Stimulated activated naive CD8-positive, alpha-beta T cell treated with anti-CD3 and anti-CD28 coated beads, Interleukin-15, Interleukin-2, amounts not matched to agents 100 U/mL and 50 U/mL, for 24 hours (primary cell): ENCODE results near the gene ZNF675.
"Not testable (repeated sequence)": the region's sequence is repeated elsewhere in the genome, so short reads cannot be mapped to it uniquely, and the experiment has no call there.

Experiments used
- ATAC-seq: fragments of 150-1000 bp; cut with Tn5 transposase; one replicate; pipeline ENCODE4 v1.10.0; 2021
- DNase-seq: peaks from one replicate; pipeline ENCODE4 v3.0.0; 2021

ZNF675 gene

DNA sequence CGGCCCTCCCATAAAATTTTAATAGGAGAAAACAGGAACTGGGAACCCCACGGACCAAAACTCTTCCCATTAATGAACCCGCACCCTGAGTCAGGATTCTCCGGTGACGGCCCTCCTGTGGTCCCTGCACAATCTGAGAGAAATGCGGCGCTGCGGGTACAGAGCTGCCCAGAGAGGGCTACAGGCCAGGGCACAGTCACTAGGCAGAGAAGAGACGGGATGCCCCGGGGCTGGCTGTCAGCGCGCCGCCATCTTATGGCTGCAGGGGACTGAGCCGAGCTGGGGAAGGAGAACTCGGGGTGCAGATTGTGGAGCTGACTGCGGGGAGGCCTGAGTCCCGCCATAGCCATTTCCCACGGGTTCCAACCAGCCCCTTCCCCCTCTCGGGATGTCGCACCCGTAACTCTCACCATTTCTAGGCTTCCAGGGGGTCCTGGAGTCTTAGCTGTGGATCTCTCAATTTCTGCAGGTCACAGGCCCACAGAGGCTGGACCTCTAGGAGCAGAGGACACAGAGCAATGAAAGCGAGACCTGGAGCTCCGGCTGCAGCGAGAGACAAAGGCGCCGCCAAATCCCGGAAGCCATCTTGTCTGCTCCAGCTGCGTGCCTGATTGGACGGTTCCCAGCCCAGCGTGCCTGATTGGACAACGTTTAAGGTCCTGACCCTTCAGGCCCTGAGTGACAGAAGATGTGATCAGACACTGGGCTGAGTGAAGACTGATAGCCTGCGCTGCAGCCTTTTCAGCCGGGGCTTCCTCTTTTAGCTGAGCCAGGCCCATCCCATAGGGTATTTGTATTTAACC is at the start of gene ZNF675:
TSS of gene ZNF675 (minus strand) at position 592 of the 803 bp plus-strand sequence. CDS start at position 413, 179 bp downstream.
- peak; percentile 97 for ATAC-seq
- DNase-seq: peak; percentile 86

DNA sequence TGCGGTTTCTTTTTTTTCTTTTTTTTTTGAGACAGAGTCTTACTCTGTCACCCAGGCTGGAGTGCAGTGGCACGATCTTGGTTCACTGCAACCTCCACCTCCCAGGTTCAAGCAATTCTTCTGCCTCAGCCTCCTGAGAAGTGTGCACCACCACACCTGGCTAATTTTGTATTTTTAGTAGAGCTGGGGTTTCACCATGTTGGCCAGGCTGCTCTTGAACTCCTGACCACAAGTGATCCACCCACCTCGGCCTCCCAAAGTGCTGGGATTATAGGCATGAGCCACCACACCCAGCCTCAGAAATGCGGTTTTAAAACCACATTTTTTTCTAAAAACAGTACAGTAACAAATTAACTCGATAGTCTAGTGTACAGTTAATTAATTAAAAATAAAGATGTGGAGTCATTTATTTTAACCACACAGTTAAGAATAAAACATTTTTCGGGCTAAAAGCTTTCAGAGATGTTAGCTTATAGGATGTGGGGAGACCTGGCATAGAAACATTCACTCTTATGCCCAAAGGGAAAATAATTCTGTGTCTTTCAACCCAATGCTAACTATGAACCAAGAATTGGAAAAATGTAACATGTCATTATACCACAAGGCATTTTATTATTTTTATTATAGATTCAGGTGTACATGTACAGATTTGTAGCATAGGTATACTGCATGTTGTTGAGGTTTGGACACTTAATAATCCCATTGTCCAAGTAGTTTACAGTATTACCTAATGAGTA is 43.9 kb upstream of the ZNF675 start:
- not testable (repeated sequence) for DNase-seq

DNA sequence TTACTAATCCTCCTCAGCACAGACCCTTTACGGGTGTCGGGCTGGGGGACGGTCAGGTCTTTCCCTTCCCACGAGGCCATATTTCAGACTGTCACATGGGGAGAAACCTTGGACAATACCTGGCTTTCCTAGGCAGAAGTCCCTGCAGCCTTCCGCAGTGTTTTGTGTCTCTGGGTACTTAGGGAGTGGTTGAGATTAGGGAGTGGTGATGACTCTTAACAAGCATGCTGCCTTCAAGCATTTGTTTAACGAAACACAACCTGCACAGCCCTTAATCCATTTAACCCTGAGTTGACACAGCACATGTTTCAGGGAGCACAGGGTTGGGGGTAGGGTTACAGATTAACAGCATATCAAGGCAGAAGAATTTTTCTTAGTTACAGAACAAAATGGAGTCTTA is 37.1 kb upstream of the ZNF675 start:
- not testable (repeated sequence) for DNase-seq

More for the DNA sequence above, 43.9 kb upstream of the ZNF675 start:
- not testable (repeated sequence) for ATAC-seq

DNA sequence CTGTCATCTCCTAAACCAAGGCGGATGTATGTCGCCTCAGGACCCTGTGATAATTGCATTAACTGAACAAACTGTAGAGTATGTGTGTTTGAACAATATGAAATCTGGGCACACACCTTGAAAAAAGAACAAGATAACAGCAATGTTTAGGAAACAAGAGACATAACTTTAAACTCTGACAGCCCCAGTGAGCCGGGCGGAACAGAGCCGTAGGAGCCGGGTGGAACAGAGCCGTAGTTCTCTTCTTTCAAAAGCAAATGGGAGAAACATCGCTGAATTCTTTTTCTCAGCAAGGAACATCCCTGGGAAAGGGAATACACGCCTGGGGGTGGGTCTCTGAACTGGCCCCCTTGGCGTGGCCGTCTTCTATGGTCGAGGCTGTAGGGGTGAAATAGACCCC is 31.8 kb upstream of the ZNF675 start:
- DNase-seq (no peak), ATAC-seq (no peak)

More for the DNA sequence above, 37.1 kb upstream of the ZNF675 start:
- not testable (repeated sequence) for ATAC-seq

DNA sequence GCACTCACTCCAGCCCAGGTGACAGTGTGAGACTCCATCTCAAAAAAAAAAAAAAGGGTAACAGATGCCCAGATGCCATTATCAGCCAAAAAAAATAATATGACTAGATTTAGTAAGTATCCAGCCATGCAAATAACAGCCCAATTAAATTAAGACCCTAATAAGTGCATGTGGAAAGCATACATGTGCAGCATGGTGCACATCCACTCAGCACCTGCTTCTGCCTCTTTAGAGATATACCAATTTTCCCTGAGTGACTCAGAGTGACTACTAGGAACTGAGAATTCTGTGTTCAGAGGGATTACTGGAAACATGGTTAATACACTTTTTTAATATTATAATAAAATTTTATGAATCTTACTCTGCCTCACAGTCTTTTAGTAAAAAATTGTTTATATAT is 29.8 kb upstream of the ZNF675 start:
- DNase-seq: no peak
- ATAC-seq: no peak

DNA sequence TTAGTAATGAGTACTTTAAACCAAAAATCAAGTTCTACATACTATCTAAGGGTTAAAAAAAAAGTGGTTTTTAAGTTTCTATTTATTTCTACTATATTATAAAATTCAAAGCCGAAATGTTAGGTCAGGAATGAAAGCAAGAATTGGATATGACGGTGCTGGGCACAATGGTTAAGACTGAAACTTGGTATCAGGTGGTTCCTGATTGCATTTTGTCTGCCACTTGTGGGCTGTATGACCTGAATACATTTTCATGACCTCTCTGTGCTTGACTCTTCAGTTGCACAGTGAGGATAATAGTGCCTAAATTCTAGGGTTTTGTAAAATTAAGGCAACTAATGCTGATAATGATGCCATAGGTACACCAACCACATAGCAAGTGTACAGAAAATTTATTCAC is 22.3 kb upstream of the ZNF675 start:
- ATAC-seq: no peak
- DNase-seq: no peak

DNA sequence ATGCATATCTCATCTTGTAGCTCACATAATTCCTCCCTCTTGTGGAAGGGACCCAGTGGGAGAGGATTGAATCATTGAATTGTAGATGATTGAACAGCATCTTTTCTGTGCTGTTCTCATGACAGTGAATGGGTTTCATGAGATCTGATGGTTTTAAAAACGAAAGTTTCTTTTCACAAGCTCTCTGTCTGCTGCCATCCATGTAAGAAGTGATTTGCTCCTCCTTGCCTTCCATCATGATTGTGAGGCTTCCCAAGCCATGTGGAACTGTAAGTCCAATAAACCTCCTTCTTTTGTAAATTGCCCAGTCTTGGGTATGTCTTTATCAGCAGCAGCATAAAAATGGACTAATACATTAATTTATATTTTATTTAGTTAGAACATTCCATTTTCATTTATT is 19.6 kb upstream of the ZNF675 start:
- DNase-seq (no peak), ATAC-seq (no peak)

DNA sequence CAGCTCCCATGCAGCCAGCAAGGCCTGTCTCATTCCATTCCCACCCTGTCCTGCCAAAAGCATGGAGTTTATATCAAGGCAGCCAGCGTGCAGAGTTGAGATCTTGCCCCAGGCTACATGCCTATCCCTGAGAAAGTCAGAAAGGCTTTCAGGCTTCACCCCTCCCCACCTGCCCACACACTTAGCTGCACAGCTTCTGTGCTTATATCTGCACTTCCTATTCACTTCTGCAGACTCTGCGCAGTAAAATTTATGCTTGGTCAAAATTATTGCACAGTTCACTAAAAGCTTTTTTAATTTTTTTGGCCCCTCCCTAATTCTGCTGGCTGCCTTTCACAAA is 12.5 kb upstream of the ZNF675 start:
- no peak for ATAC-seq

DNA sequence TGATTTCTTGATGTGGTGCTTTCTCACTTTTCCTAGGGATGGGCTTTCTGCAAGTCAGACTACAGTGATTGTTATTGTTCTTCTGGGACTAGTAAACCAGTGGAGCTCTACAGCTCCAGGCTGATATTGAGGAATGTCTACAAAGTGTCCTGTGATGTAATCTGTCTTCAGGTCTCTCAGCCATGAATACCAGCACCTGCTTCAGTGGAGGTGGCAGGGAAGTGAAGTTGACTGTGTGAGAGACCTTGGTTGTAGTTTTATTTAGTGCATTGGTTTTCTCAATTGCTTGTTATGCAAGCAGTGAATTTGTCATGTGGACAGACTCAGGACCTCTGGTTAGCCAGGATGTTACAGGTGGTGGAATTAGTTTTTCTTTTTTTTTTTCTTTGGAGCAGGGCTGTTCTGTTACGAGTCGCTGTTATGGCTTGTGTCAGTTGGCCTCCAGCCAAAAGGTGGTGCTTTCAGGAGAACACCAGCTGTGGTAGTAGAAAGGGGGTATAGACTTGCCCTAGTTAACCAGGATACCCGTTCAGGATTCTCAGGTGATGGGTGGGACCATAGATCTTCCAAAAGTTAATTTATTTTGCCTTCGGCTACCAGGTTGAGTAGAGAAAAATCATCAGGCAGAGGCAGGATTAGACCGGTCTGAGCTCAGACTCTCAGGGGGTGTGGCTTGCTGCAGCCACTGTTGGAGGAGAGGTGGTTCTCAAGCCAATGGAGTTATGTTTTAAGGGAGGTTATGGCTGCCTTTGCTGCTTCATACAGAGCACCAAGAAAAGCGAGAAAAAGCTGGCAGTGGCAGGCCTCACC is 11.9 kb upstream of the ZNF675 start:
- no peak for ATAC-seq

More for the DNA sequence above, 12.5 kb upstream of the ZNF675 start:
- no peak for DNase-seq

DNA sequence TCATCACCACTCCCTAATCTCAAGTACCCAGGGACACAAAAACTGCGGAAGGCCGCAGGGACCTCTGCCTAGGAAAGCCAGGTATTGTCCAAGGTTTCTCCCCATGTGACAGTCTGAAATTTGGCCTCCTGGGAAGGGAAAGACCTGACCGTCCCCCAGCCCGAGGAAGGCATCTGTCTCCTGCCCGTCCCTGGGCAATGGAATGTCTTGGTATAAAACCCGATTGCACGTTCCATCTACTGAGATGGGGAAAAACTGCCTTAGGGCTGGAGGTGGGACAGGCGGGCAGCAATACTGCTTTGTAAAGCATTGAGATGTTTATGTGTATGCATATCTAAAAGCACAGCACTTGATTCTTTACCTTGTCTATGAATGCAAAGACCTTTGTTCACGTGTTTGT is 5.9 kb upstream of the ZNF675 start:
- DNase-seq, ATAC-seq: not testable (repeated sequence)

More for the DNA sequence above, 11.9 kb upstream of the ZNF675 start:
- no peak for DNase-seq

DNA sequence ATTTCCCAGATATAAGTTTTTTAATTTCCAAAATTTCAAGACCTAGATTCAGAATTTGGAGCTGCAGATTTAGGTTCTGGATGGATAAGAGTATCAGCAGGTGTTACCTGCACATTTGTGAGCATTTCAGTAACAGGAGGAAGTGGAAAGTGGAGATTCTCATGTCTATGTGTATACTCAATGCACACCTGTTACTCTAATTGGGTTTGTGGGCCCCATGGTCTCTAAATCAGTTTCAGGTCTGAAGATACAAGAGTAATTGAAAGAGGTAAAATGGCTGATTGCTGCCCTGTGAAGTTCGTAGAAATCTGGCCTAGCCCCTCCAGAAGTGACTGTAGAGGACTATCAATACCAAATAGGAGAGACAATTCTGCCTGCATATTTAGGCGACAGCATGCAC is 13.9 kb downstream of the ZNF675 start:
- DNase-seq (no peak), ATAC-seq (no peak)

DNA sequence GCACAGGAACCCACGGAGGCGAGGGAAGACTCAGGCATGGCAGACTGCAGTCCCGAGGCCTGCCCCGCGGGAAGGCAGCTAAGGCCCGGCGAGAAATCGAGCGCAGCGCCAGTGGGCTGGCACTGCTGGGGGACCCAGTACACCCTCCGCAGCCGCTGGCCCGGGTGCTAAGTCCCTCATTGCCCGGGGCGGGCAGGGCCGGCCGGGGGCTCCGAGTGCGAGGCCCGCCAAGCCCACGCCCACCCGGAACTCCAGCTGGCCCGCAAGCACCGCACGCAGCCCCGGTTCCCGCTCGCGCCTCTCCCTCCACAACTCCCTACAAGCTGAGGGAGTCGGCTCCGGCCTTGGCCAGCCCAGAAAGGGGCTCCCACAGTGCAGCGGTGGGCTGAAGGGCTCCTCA is 18.4 kb downstream of the ZNF675 start:
- ATAC-seq, DNase-seq: not testable (repeated sequence)

DNA sequence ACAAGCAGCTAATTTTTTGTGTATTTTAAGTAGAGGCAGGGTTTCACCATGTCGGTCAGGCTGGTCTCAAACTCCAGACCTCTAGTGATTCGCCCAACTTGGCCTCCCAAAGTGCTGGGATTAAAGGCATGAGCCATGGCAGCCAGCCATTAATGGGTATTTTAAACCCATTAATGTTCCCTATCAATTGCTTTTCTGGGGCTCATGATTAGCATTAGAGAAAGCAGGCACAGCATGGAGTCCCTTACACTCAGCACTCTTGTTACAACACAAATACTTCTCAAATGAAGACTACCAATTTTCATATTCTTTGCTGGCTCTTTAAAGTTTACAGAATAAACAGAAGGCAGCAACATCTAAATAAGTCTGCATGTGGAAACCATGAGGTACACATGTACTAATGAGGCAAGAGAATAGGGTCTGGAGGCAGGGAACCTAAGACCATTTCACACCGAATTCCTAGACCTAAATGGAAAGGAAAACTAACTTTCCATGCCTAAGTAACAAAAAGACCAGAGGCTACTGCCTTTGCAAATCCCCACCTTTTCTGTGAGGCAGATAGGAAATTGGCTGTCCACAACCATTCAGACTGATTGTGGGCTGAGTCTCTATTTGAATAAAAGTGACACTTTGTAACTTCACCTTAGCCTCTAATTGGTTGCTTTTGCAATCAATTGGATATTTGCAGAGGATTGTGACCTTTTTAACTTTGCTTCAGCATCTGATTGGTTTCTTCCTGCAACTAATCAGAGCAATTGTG is 21.2 kb downstream of the ZNF675 start:
- DNase-seq (no peak), ATAC-seq (no peak)

DNA sequence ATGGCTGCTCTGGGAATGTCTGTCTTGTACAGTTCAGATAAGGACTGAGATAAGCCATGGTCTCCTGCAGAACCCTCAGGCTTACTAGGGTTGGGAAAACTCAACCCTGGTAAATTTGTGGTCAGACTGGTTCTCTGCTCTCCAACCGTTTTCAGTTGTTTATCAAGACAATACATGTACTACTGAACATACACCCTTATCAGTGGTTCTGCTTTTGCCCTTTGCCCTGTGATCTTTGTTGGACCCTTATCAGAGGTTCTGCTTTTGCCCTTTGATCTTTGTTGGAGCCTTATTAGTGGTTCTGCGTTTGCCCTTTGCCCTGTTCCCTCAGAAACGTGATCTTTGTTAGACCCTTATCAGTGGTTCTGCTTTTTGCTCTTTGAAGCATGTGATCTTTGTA is 37.2 kb downstream of the ZNF675 start:
- not testable (repeated sequence) for DNase-seq, ATAC-seq
